HG02938 (cell line): ENCODE results near the gene DOCK9.

Experiments
- ATAC-seq: cut with Tn5 transposase; IDR thresholded peaks from one replicate; pipeline ENCODE4 v1.9.1; 2021; ENCODE audit warnings: mild to moderate bottlenecking, moderate library complexity; ENCODE audit not compliant: unreplicated experiment

The DOCK9 gene

GRCh38 chr13:98977568-98978265 lies at the start of gene DOCK9:
Gene DOCK9 (minus strand): TSS chr13:98978064. CDS start chr13:98977909, 155 bp downstream.
- no peak for ATAC-seq

GRCh38 chr13:99027260-99027659 lies 49.4 kb upstream of the DOCK9 start:
- no peak for ATAC-seq

- ATAC-seq, result no peak
Measured at GRCh38 chr13:99022941-99023340, 45.1 kb upstream of the DOCK9 start.

DNA sequence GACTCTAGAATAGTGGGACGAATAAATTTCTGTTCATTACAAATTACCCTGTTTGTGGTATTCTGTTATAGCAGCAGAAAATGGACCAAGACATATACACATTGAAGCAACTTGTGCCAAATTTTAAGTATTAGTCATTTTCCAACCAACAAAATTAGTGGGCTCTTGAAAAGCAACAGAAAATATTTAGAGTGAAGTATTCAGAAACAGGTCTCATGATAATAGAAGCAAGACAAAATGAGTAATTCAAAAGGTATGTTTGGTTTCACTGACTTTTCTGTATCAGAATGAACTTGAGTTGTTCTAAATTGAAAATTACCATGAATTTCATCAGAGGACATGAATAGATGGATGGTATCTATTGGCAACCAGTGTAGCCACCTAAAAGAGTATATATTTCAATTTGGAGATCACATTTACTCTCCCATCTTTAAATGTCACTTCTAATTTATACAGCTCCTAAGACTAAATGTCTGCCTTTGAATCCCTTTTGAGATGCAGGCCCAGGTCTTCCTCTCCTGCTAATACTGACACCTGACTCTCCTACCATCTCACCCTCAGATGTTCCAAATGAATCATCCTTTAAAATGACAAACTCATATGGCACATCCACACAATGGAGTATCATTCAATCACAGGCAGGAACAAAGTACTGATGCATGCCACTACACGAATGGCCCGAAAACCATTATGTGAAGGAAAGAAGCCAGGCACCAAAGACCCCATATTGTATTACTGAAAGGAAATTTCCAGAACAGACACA lies 40.7 kb upstream of the DOCK9 start:
- ATAC-seq, result no peak

DNA sequence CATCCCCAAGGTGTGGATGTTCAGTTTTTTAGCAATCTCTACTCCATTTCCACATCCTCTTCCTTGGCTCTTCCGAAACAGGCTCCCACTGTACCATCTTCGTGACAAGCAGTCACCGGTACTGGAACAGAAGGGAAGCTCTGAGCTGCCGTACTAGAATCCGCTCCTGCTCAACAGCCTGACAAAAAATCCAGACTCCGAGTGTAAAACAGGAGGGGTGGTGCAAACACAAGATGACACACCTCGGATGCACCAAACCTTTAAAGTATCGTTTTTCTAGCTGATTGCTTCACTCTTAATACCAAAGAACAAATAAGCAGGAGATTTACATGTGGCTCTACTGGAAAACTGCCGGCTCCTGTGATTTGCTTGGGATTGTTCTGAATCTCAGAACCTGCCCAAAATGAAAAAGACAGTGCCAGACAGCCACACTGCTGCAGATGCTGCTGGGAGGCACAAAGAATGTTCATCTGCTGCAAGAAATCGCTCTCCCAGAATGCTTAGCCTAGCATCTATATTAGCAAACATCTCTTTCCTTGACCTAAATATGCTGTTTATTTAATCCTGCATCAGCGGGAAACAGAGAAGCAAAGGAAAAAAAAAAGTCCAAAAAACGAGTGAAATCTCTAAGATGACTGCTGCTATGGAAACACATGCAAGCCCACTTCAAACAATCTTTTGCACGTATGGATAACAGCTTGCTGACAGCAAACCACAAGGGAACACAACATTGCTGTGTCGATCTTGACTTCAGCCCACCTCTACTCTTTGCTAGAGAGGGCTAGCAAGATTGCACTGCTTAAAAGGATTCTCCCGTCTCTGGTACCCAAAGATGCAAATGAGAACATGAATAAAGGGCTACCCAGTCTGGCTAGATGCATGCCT lies 38.0 kb upstream of the DOCK9 start:
- no peak for ATAC-seq

GRCh38 chr13:99014522-99014921 lies 36.7 kb upstream of the DOCK9 start:
- no peak for ATAC-seq

GRCh38 chr13:99013951-99014350 lies 36.1 kb upstream of the DOCK9 start:
- no peak for ATAC-seq

- ATAC-seq, result no peak
Measured at GRCh38 chr13:99012539-99012938, 34.7 kb upstream of the DOCK9 start.

DNA sequence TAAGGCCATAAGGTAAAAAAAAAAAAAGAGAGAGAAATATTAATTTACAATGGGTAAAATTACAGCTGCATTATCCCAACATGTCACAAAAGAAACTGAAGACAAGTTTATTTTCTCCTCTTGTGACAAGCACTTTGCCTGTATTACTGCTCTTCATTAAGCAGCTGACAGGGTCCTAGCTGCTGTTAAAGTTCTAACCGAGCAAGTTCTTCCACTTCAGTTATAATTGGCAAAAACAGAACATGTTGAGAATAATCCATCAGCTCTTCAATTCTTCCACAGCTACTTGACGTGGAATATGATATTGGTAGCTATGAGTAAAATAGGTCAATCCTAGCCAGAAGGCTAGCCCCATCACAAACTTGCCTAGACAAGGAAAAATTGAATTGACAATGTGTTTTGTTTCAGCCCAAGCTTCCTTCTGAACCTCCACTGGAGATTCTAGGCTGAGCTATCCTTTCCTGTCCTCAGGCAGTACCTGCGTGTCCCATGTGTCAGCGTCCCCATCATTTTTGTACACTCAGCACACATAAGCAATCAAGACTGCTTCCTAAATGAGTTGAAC lies 32.2 kb upstream of the DOCK9 start:
- ATAC-seq, result no peak

- no peak for ATAC-seq
Measured at GRCh38 chr13:99008577-99008976, 30.7 kb upstream of the DOCK9 start.

DNA sequence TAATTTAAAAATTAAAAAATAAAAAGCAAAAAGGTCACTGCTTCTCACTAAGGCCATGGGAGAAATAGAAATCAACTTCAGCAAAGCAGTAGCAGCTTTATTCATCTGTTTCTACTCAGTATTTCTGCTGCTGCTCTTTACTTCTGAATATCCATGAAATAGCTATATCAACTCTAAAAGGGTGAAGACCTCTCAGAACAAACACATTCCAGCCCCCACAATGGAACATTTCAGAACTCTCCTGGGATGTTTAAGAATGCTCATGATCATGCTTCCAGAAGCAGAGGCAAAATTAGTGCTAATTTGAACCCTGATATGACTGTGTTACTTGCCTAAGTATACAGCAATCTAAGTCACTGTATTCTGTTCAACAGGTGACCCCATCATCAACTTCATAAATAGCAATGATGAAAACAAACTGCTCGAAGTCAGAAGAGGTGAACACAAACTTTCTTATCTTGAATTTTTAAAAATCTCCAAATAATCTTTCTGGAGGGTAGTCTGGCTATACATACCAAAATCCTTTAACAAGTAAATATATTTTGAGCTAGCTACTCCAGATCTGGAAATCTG lies 29.6 kb upstream of the DOCK9 start:
- ATAC-seq, result no peak

GRCh38 chr13:99005609-99006008 lies 27.7 kb upstream of the DOCK9 start:
- no peak for ATAC-seq

DNA sequence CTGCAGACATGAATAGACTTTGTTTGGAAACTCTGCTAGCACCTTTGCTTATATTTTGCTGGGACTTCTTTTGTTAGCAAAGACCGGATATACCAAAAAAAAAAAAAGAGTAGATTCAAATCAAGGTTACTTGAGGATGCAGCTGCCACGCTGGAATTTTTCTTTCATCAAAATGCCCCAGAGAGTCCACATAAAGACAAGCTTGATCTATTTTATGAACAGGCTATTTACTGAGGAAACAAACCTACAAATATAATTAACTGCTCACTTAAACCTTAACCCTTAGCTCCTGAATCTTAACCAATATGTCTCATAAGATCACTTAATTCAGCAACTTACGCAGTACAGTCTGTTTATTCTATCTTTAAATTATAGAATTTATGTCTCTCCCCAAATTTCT lies 27.1 kb upstream of the DOCK9 start:
- ATAC-seq, result no peak

DNA sequence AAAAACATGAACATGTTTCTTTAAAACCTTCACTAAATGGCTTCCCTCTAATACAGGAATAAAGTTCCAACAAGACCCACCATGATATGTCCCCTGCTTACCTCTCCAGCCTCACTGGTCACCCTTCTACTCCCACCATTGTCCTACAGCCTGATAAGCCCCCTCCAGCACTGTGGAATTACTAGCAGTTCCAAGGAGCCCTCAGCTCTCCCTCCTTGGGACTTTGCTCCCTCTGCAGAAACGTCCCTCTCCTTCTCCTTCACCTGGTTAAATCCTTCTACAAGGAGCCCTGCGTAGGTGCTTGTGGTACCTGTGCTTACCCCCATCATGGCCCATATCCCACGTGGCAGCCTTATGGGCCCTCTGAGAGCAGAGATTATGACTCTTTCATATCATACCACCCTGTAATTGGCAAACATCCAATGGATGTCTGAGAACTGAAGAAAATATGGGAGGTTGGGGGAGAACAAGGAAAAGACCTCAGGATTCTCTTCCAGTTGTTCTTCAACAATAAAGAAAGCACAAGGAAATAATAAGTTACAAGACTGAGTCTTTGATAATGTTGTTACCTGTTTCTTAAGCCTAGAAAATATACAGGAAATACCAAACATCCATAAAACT lies 26.1 kb upstream of the DOCK9 start:
- no peak for ATAC-seq

- ATAC-seq, result no peak
Measured at GRCh38 chr13:99003186-99003585, 25.3 kb upstream of the DOCK9 start.

DNA sequence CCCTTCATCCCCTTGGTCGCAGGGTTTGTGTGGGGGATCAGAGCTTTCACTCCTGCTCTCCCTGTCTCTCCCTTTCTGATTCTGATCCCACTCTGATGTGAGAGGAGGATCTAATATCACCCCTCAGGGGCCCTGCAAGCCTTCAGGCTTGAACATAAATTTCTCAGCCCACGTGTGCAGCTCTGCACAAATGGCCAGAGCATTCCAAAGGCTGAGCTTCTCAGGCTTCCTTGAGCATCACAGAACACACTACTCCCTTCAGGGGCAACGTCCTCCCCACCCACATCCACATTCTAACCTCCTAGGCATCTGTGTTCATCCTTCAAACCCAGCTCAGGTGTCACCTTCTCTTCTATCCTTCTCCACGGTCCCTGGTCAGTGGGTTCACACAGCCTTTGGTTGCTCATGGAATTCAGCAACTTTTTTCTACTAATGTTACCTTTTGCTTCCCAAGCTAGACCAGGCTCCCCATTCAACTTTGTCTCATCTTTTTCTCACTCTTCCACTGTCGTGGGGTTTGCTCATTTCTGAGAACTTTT lies 24.4 kb upstream of the DOCK9 start:
- ATAC-seq, result no peak

- no peak for ATAC-seq
Measured at GRCh38 chr13:99000137-99000536, 22.3 kb upstream of the DOCK9 start.

DNA sequence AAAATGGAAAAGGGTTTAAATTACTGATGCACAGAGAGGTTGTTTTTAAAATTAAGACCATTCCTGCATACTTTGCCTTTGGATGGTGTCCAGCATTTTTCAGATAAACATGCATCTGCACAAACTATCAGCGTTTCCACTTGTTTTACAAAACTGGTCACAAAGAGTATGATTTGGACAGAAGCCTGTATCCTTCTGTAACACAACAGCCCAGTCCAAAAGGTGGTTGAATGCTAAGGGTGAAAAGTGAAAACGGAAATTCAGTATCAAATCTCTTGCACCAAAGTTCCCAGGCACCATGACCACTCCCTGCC lies 21.7 kb upstream of the DOCK9 start:
- no peak for ATAC-seq

DNA sequence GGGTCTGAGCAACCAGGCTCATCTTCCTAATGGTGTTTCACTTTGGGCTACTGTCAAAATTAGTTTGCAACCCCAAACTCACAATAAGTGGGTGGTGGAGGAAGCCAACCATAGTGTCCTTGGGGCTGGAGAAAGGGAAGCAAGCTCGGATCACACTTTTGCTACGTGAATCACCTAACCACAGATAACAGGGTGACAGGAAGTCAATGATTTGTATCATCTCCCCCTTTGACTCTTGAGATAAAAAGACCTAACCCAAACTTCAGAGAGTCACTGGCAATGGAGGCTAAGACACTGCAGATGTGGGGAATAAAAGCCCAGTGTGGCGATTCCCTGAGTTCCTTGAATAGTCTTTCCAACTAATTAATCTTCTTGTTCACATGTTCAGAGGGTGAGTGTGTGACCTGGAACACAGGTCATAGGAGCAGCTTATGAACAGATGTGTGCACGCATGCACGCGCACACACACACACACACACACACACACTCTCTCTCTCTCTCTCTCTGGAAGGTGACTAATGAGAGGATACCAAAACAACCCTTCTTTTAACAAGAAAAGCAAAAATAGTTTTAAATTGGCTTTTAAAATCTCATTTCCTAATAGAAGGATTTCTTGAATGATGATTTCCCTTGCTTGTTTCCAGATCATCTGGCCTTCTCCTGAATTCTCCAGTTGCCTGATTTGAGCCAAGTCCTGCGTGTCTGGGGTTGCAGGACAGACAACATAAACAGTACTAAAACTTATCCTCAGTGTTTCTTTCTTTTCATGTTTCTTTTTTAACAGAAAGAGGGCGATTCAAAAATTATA lies 21.2 kb upstream of the DOCK9 start:
- ATAC-seq, result no peak
